ENCODE data around the gene DCAF11. TPM values are rescaled to one million over a fixed set of nuclear protein-coding genes. Genes with fewer than 3 reads are reported as not detected.

The DCAF11 gene
- total RNA-seq, 1 experiment from 2014 or later = 68.2 TPM

- no peak overlapping the region for H2AFZ ChIP-seq (ENCODE audit: low read length)
- H3K9me3 ChIP-seq (ENCODE audit: low read length) = no peaks in the 10 kb centered on the region
- no peak for TF ChIP-seq EZH2 (IDR thresholded peaks at IDR 0.05; ENCODE audit: low read length, unreplicated experiment)
- TF ChIP-seq CTCF (conservative IDR thresholded peaks at IDR 0.05; ENCODE audit: low read depth, low read length) = no peak
- no peak for TF ChIP-seq EZH2phosphoT487 (IDR thresholded peaks at IDR 0.05; ENCODE audit: borderline replicate concordance, low read length)
- no peaks in the 10 kb centered on the region for H3F3A ChIP-seq (ENCODE audit: low read length, unreplicated experiment)
- no peak overlapping the region for H3K27ac ChIP-seq (ENCODE audit: low read length)
- no peaks in the 10 kb centered on the region for H3K4me1 ChIP-seq (ENCODE audit: insufficient read depth, low read length)
- H3K9ac ChIP-seq (ENCODE audit: low read length) = no peak overlapping the region
- no peaks in the 10 kb centered on the region for H4K20me1 ChIP-seq (ENCODE audit: low read length)
- ATAC-seq = no peak
- POLR2A ChIA-PET (ENCODE audit: unreplicated experiment) = no interaction called here
- H3K79me2 ChIP-seq (ENCODE audit: low read length) = no peaks in the 10 kb centered on the region
- CTCF ChIA-PET = no interaction called here
- intact Hi-C loops (cut with micrococcal nuclease) = no loop called here
- no peak for DNase-seq
- no TSS peak for BruUV-seq (replicated peaks)
- H3K36me3 ChIP-seq (ENCODE audit: low read depth, low read length) = no peaks in the 10 kb centered on the region
- no peak overlapping the region for H3K4me2 ChIP-seq (ENCODE audit: low read length)
- no peaks in the 10 kb centered on the region for H3K9me2 ChIP-seq (replicated peaks; ENCODE audit: low read length)
- peaks cover 14% of the 10 kb centered on the region; the same call in 1 of the 2 replicates for H3K27me3 ChIP-seq (ENCODE audit: low read length)
- H3K4me3 ChIP-seq (ENCODE audit: low read length) = no peak overlapping the region
Measured at GRCh38 chr14:24067133-24068082, 47.2 kb upstream of the DCAF11 start.

GRCh38 chr14:24068711-24069410 is 45.7 kb upstream of the DCAF11 start:
- ATAC-seq (no peak), DNase-seq (no peak)
- Histone ChIP-seq H2AFZ (ENCODE audit: low read length) (no peak overlapping the region), H4K20me1 (ENCODE audit: low read length) (no peaks in the 10 kb centered on the region), H3K4me1 (ENCODE audit: insufficient read depth, low read length) (no peaks in the 10 kb centered on the region), H3K9ac (ENCODE audit: low read length) (no peak overlapping the region), H3K9me3 (ENCODE audit: low read length) (no peaks in the 10 kb centered on the region), H3K27ac (ENCODE audit: low read length) (no peak overlapping the region), H3K9me2 (replicated peaks; ENCODE audit: low read length) (no peaks in the 10 kb centered on the region), H3F3A (ENCODE audit: low read length, unreplicated experiment) (no peaks in the 10 kb centered on the region), H3K79me2 (ENCODE audit: low read length) (no peaks in the 10 kb centered on the region), H3K36me3 (ENCODE audit: low read depth, low read length) (no peaks in the 10 kb centered on the region), H3K4me2 (ENCODE audit: low read length) (no peak overlapping the region), H3K27me3 (ENCODE audit: low read length) (peaks cover 14% of the 10 kb centered on the region; the same call in 1 of the 2 replicates), H3K4me3 (ENCODE audit: low read length) (no peak overlapping the region)
- TF ChIP-seq CTCF (conservative IDR thresholded peaks at IDR 0.05; ENCODE audit: low read depth, low read length) = no peak
- no peak for TF ChIP-seq EZH2 (IDR thresholded peaks at IDR 0.05; ENCODE audit: low read length, unreplicated experiment)
- no peak for TF ChIP-seq EZH2phosphoT487 (IDR thresholded peaks at IDR 0.05; ENCODE audit: borderline replicate concordance, low read length)
- no TSS peak for BruUV-seq (replicated peaks)
- ChIA-PET POLR2A (ENCODE audit: unreplicated experiment) (no interaction called here), CTCF (interaction anchor here (0.6 kb wide), 1 partner anchor 25 kb away, joined by 10 read pairs; no protein-coding TSS in a partner anchor)
- intact Hi-C loops (cut with micrococcal nuclease) = no loop called here
